Esophagus (tissue), 2 donors: Measurements from ENCODE around the gene ZBTB8OS. TPM values are rescaled to one million over a fixed set of nuclear protein-coding genes. Genes with fewer than 3 reads are reported as not detected.
"Not testable (repeated sequence)": the region's sequence is repeated elsewhere in the genome, so short reads cannot be mapped to it uniquely, and the experiment has no call there.

Source experiments
- H3K27ac ChIP-seq, 2 donors: one replicate each; pipeline ENCODE4 v1.5.1; 2013; ENCODE audit warnings: low read depth in 2 of 2, mild to moderate bottlenecking in 2 of 2, inconsistent platforms in 1 of 2, low read length in 1 of 2, moderate library complexity in 1 of 2
- H3K27me3 ChIP-seq, 2 donors: one replicate each; pipeline ENCODE4 v1.6.1; 2013; ENCODE audit warnings: low read length in 2 of 2, control low read depth in 1 of 2, mild to moderate bottlenecking in 1 of 2; ENCODE audit not compliant: insufficient read depth in 2 of 2, control insufficient read depth in 1 of 2
- H3K36me3 ChIP-seq, 2 donors: one replicate each; pipeline ENCODE4 v1.6.1; 2013; ENCODE audit warnings: low read length in 1 of 2; ENCODE audit not compliant: control insufficient read depth in 2 of 2, insufficient read depth in 2 of 2
- H3K4me1 ChIP-seq, 2 donors: one replicate each; pipeline ENCODE4 v1.6.1; 2013; ENCODE audit warnings: low read length in 1 of 2; ENCODE audit not compliant: control insufficient read depth in 2 of 2, insufficient read depth in 2 of 2
- H3K4me3 ChIP-seq, 2 donors: one replicate each; pipeline ENCODE4 v1.5.1; 2013; ENCODE audit warnings: low read length in 2 of 2, mild to moderate bottlenecking in 2 of 2, low read depth in 1 of 2, moderate library complexity in 1 of 2
- H3K9me3 ChIP-seq, 2 donors: one replicate each; pipeline ENCODE4 v1.6.1; 2013; ENCODE audit warnings: mild to moderate bottlenecking in 2 of 2, low read depth in 1 of 2, low read length in 1 of 2, moderate library complexity in 1 of 2; ENCODE audit not compliant: control insufficient read depth in 2 of 2, insufficient read depth in 1 of 2
- WGBS, 2 donors: extraction: QIAGEN DNeasy Blood & Tissue Kit; methylation state at CpG; one replicate each; pipeline ENCODE4 v1.1.7; 2013; 5-methylcytosine and 5-hydroxymethylcytosine counted together
- polyA plus RNA-seq, 2 donors: library from polyadenylated mRNA; stranded (reverse); fragments of 200-250 nt; gene quantifications; one replicate each; pipeline ENCODE4 v1.2.3, GENCODE V29; 2013
- donor health status: healthy with polysubstance abuse.
- donor health status: Bipolar disorder and iron deficiency.

Gene ZBTB8OS
- polyA plus RNA-seq, 2 donors, result 40.2 to 41.8 TPM

- no peak overlapping the region for H3K4me3 ChIP-seq
- H3K9me3 ChIP-seq, result no peaks in the 10 kb centered on the region
- H3K27me3 ChIP-seq, result no peaks in the 10 kb centered on the region
- no peaks in the 10 kb centered on the region for H3K36me3 ChIP-seq
- H3K4me1 ChIP-seq, result no peaks in the 10 kb centered on the region
- 91 to 93% methylated on average over 8 of the region's 8 CpGs for WGBS, 2 donors
- no peak overlapping the region for H3K27ac ChIP-seq
Observed at GRCh38 chr1:32635508-32636277, 14.7 kb downstream of the ZBTB8OS start.

DNA sequence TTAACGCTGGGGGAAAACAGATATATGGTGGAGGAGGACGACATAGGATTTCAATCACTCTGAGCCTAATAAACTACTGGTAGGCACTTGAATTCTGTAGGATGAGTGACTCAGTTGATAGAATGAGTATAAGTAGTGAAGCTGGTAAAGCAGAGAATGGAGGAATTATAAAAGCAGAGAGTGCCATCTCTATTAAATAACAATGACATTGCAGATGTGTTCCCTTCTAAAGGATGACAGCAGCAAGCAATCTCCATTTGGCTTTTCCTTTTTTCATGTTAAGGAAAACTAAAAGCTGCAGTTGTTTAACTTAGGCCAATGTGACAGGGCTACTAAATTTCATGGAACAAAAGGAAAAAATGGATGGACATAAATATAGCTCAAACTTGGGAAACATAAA is 17.5 kb downstream of the ZBTB8OS start:
- Histone ChIP-seq H3K9me3 (no peaks in the 10 kb centered on the region), H3K27ac (no peak overlapping the region), H3K27me3 (no peaks in the 10 kb centered on the region), H3K36me3 (no peaks in the 10 kb centered on the region), H3K4me1 (no peaks in the 10 kb centered on the region), H3K4me3 (no peak overlapping the region)
- WGBS, 2 donors, result 80 to 94% methylated on average over 2 of the region's 2 CpGs

DNA sequence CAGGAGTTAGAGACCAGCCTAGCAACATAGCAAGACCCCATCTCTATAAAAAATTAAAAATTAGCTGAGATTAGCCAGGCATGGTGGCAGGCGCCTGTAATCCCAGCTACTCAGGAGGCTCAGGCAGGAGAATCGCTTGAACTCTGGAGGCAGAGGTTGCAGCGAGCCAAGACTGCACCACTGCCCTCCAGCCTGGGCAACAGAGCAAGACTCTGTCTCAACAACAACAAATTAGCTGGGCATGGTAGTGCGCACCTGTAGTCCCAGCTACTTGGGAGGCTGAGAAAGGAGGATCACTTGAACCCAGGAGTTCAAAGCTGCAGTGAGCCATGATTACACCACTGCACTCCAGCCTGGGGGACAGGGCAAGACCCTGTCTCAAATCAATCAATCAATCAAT is 20.2 kb downstream of the ZBTB8OS start:
- H3K4me3 ChIP-seq, H3K9me3 ChIP-seq, H3K27me3 ChIP-seq, H3K4me1 ChIP-seq, H3K36me3 ChIP-seq, H3K27ac ChIP-seq: not testable (repeated sequence)
- 97% methylated on average over 4 of the region's 4 CpGs for WGBS, 2 donors

DNA sequence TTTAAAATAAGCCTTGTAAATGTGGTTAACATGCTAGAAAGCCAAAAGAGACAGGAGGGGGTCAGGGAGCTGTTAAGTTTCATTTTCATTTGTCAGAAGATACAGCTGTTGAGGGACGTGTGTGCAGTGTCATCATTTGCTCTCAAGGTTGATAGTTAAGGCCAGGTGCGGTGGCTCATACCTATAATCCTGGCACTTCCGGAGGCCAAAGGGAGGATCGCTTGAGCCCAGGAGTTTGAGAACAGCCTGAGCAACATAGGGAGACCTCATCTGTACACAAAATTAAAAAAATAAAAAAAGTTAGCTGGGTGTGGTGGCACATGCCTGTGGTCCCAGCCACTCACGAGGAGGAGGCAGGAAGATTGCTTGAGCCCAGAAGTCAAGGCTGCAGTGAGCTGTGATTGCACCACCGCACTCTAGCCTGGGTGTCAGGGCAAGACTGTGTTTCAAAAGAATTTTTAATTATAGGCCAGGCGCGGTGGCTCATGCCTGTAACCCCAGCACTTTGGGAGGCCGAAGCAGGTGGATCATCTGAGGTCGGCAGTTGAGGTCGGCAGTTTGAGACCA is 22.7 kb downstream of the ZBTB8OS start:
- Histone ChIP-seq H3K27me3 (no peaks in the 10 kb centered on the region), H3K9me3 (no peaks in the 10 kb centered on the region), H3K4me1 (no peaks in the 10 kb centered on the region), H3K27ac (no peak overlapping the region), H3K4me3 (no peak overlapping the region), H3K36me3 (no peaks in the 10 kb centered on the region)
- WGBS, 2 donors, result 78 to 84% methylated on average over 11 of the region's 11 CpGs

DNA sequence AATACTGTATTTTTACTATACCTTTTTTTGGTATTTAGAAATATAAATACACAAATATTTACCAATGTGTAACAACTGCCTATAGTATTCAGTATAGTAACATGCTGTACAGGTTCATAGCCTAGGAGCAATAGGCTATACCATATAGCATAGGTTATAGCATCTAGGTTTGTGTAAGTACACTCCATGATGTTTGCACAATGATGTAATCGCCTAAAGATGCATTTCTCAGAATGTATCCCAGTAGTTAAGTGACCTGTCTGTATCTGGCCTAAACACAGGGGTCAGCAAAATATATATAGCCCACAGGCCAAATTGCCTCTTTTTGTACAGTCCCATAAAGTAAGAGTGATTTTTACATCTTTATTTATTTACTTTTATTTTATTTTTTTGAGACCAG is 24.2 kb downstream of the ZBTB8OS start:
- H3K27me3 ChIP-seq, result no peaks in the 10 kb centered on the region
- no peaks in the 10 kb centered on the region for H3K9me3 ChIP-seq
- H3K27ac ChIP-seq, result no peak overlapping the region
- WGBS, 2 donors, result 96 to 100% methylated on average over 1 of the region's 1 CpG
- H3K36me3 ChIP-seq, result no peaks in the 10 kb centered on the region
- no peak overlapping the region for H3K4me3 ChIP-seq
- no peaks in the 10 kb centered on the region for H3K4me1 ChIP-seq

GRCh38 chr1:32623775-32624174 is 26.6 kb downstream of the ZBTB8OS start:
- Histone ChIP-seq H3K27me3 (no peaks in the 10 kb centered on the region), H3K4me3 (no peak overlapping the region), H3K27ac (no peak overlapping the region), H3K36me3 (no peaks in the 10 kb centered on the region), H3K4me1 (no peaks in the 10 kb centered on the region), H3K9me3 (no peaks in the 10 kb centered on the region)
- 71 to 76% methylated on average over 5 of the region's 5 CpGs for WGBS, 2 donors

GRCh38 chr1:32622806-32623681 is 27.3 kb downstream of the ZBTB8OS start:
- H3K4me3 ChIP-seq, result no peak overlapping the region
- H3K36me3 ChIP-seq, result no peaks in the 10 kb centered on the region
- no peaks in the 10 kb centered on the region for H3K4me1 ChIP-seq
- 72 to 74% methylated on average over 3 of the region's 3 CpGs for WGBS, 2 donors
- no peaks in the 10 kb centered on the region for H3K27me3 ChIP-seq
- H3K9me3 ChIP-seq, result no peaks in the 10 kb centered on the region
- no peak overlapping the region for H3K27ac ChIP-seq

DNA sequence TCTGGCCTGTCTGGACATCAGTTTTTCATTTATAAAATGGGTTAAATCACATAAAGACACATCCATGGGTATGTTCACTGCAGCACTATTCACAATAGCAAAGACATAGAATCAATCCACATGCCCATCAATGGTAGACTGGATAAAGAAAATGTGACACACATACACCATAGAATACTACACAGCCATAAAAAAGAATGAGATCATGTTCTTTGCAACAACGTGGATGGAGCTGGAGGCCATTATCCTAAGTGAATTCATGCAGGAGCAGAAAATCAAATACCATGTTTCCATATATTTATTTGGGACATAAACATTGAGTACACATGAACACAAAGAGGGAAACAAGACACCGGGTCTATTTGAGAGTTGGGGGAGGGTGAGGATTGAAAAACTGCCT is 28.1 kb downstream of the ZBTB8OS start:
- Histone ChIP-seq H3K4me1 (no peaks in the 10 kb centered on the region), H3K4me3 (no peak overlapping the region), H3K27ac (no peak overlapping the region), H3K9me3 (no peaks in the 10 kb centered on the region), H3K36me3 (no peaks in the 10 kb centered on the region), H3K27me3 (no peaks in the 10 kb centered on the region)
- 95 to 96% methylated on average over 2 of the region's 2 CpGs for WGBS, 2 donors

DNA sequence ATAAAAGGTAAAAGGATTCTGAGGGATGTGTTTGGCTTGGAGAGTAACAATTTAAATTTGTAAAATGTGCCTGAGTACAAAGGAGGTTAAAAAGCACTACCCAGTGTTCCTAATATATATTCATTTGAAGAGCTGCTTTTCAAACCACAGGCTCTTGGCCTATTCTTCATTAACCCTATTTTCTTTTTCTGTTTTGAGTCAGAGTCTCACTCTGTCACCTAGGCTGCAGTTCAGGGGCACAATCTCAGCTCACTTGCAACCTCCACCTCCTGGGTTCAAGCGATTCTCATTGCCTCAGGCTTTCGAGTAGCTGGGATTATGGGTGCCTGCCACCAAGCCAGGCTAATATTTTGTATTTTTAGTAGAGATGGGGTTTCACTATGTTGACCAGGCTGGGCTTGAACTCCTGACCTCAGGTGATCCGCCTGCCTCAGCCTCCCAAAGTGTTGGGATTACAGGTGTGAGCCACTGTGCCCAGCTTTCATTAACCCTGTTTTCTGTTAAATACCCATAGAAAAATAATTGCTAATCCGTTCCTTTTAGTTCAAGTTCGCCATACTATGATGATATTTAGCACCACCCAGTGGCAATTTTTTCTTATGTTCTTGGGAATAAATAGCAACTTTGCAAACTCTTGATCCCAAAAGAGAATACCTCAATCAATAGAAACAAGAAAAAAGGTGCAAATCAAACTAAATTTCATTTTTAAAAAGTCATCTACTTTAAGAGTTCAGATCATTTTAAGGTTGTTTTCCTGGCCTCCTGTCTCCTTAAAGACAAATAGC is 30.5 kb downstream of the ZBTB8OS start:
- no peak overlapping the region for H3K4me3 ChIP-seq
- H3K36me3 ChIP-seq, result no peaks in the 10 kb centered on the region
- WGBS, 2 donors, result 66 to 69% methylated on average over 5 of the region's 5 CpGs
- no peaks in the 10 kb centered on the region for H3K9me3 ChIP-seq
- H3K27me3 ChIP-seq, result no peaks in the 10 kb centered on the region
- H3K4me1 ChIP-seq, result no peaks in the 10 kb centered on the region
- H3K27ac ChIP-seq, result no peak overlapping the region
